CD4-positive, alpha-beta T cell treated with Interleukin-21 for 1 hour (primary cell): Measurements from ENCODE around the gene PNMA8A.
"Not testable (repeated sequence)": the region's sequence is repeated elsewhere in the genome, so short reads cannot be mapped to it uniquely, and the experiment has no call there.

Experiments
- DNase-seq: peaks from one replicate; pipeline ENCODE4 v3.0.0-alpha.2; 2020

PNMA8A gene

DNA sequence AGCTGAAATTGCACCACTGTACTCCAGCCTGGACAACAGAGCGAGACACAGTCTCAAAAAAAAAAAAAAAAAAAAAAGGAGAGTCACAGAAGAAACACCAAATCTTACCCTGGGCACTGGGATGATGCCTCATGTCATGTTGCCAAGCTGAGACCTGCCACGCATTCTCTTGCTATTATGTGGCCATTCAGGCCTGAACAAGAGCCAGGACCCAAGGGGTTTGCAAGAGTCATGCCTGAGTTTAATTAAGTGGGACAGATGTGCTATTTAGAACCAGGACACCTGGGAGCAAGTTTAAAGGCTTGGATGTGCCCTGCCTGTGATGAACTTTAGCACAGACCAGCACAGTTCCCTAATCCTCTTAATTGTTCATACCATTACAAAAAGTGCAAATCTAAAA lies 9.8 kb downstream of the PNMA8A start:
- DNase-seq: no peak

DNA sequence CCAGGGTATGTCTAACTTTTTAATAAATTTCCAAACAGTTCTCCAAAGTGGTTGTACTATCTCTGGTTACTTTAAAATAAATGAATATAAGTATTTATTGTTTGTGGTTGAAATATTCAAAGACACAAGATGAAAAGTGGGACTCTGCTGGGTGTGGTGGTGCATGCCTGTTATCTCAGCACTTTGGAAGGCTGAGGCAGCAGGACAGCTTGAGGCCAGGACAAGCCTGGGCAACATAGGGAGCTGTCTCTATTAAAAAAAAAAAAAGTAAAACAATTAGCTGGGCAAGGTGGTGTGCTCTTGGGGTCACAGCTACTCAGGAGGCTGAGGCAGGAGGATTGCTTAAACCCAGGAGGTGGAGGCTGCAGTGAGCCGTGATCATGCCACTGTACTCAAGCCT lies 10.4 kb downstream of the PNMA8A start:
- DNase-seq: no peak

DNA sequence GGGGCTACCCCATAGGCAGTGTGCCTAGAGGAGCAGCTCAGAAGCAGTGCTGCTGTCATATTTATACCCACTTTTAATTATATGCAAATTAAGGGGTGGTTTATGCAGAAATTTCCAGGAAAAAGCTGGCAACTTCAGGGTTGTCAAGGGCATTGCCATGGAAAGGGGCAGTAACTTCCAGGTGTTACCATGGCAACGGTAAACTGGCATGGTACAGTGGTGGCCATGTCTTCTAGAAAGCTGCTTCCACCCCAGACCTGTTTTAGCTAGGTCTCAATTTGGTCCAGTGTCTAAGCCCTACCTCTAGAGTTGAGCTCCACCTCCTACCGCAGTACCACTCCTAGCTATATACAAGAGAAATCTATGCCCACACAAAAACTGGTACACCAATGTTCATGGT lies 11.3 kb downstream of the PNMA8A start:
- no peak for DNase-seq

DNA sequence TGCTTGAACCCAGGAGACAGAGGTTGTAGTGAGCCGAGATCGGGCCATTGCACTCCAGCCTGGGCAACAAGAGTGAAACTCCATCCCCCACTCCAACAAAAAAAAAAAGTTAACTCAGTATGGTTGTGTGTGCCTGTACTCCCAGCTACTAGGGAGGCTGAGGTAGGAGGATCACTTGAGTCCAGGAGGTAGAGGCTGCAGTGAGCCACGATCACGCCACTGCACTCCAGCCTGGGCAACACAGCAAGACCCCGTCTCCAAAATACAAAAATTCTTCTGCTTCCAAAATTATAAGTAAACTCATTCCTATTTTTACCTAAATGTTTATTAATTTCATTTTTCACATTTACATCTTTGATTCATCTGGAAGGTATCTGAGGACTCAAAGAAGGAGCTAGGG lies 14.4 kb downstream of the PNMA8A start:
- DNase-seq: no peak

DNA sequence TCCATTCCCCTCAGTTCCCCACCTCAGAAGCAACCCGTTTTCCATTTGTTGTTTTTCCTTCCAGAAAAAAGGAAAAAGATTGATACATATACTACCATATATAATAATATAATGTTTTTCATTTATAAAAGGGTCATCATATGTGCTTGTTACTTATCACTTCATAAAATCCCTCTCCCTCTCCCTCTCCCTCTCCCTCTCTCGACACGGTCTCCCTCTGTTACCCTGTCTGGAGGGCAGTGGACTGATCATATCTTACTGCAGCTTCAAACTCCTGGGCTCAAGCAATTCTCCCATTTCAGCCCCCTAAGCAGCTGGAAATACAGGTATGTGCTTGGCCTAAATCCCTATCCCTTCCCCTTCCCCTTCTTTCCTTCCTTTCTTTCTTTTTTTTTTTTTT lies 17.1 kb downstream of the PNMA8A start:
- no peak for DNase-seq

DNA sequence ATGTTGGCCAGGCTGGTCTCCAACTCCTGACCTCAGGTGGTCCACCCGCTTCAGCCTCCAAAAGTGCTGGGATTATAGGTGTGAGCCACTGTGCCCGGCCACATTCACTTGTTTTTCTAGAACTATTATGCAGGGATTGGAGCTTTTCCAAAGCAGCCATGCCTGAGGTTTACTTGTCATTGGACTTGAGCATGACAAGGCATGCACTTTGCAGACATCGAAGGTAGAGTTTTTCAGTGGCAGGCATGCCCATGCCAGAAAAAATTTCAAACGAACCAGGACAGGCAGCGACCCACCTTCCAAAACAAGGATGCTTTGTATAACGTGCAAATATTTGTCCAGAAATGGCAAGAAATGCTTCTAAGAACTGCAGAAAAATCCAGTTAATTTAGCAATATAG lies 17.7 kb downstream of the PNMA8A start:
- DNase-seq: no peak

DNA sequence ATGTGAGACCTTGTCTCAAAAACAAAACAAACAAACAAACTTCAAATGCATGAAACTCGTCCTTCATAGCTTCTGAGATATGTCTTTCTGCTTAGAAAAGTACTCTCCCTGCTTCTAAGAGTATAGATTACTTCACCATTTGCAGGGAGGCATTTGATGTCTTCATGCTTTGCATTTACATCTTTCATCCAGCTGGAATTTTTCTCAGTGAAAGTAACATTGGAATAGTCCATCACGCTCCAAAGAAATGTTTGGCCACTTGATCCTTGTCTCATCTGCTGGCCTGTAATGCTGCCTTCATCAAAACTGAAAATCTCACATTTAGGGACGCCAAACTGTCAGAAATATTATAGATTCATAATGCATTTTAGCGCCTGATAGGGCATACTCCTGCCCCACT lies 19.2 kb downstream of the PNMA8A start:
- no peak for DNase-seq

DNA sequence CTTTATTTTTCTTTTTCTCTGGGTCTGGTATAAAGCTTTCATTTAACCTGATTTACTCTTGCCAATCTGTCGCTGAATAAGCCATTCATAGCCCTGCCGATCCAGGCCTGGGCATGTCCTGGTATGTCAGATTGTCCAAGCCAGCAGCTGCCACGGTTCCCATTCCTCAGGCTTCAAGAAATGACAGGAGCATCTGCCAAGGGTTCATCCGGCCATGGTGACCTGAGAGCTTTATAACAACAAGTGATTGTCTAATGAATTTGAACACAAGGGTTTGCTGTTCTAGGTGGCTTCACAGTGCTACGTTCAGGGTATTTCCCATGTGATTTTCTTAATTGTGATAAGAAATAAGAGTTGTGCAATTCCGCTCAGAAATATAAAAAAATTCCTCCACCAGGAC lies 20.0 kb downstream of the PNMA8A start:
- no peak for DNase-seq

DNA sequence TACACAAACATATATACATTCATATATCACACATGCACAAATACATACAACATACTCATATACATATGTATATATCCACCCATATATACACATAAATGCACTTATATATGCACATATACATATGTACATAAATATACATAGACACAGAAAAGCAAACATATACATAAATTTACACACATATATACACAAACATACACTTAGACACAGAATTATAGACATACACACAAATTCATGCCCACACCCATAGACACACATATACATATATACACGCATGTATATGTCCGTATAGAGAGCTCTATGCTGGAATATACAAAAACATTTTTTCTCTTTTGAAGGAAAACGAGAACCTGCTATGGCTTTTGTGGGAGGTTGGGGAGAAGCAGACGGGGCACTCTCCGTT lies 20.6 kb downstream of the PNMA8A start:
- DNase-seq: no peak

DNA sequence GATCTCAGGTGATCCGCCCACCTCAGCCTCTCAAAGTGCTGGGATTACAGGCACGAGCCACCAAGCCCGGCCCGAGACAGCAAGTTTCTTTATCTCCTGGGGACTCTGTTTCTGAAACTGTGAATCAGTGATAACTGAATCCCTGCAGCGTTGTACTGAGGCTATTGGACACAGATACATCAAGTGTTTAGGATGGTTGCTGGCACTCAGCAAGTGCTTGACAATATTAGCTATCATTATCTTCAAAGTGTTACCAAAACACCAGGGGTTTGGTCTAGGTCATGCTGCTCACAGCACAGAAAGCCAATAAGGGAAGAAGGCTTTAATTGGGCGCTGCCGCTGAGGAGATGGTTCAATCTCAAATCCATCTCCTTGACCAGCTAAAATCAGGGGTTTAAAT lies 22.1 kb downstream of the PNMA8A start:
- DNase-seq: no peak

DNA sequence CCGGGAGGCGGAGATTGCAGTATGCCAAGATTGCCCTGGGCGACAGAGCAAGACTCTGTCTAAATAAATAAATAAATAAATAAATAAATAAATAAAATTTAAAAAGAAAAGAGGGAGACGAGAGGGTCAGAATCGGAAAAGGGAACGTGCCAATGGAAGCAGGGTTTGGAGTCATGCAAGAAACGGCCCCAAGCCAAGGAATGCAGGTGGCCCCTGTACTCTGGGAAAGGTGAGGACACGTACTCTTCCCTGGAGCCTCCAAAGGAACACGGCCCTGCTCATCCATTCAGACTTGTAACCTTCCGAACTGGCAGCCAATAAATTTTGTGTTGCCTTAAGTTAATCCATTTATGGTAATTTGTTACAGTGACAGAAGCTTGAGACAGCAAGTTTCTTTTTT lies 22.8 kb downstream of the PNMA8A start:
- DNase-seq: no peak

DNA sequence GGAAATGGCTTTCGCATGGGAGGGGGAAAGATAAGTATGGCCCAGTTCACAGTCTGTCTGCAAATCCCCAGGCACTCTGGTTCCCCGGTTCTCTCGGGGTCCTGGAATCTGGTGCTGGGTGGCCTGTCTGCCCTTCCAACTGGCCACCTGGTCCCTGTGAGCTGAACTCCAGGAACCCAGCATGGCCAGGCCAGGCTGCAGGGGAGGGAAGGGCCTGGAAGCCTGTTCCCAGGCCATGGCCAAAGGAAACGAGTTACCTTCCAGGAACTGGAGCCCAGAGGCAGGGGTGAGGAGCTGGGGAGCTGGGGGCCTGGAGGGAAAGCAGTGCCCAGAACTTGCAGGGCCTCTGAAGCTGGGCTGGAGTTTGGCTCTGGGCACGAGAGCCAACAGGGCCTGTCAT lies 23.5 kb downstream of the PNMA8A start:
- no peak for DNase-seq

DNA sequence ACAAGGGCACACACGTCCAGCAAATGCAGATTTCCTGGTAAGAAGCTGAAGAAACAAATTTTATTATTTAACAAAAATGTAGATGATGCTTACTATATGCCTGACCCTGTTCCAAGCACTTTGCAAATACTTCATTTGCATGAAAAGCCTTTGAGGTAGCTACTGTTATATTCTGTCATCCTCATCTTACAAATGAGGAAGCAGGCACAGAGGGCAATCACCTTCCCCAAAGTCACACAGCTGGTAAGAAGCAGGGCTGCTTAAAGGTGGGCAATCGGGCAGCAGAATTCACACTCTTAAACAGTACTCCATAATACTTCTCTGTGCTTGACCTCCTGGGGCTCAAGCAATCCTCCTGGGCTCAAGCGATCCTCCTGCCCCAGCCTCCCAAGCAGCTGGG lies 24.4 kb downstream of the PNMA8A start:
- no peak for DNase-seq

DNA sequence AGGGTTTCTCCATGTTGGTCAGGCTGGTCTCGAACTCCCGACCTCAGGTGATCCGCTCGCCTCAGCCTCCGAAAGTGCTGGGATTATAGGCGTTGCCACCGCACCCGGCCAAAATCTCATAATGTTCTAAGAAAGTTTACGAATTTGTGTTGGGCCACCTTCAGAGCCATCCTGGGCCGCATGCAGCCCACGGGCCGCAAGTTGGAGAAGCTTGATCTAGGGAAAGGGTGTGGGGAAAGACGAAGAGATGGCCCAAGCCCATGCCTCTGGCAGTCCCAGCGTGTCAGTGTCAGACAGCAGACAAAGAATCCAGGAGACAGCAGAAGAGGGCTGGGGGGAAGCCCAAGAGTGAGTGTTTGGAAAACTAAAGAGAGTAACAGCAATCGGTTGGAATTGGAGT lies 25.3 kb downstream of the PNMA8A start:
- DNase-seq: no peak

DNA sequence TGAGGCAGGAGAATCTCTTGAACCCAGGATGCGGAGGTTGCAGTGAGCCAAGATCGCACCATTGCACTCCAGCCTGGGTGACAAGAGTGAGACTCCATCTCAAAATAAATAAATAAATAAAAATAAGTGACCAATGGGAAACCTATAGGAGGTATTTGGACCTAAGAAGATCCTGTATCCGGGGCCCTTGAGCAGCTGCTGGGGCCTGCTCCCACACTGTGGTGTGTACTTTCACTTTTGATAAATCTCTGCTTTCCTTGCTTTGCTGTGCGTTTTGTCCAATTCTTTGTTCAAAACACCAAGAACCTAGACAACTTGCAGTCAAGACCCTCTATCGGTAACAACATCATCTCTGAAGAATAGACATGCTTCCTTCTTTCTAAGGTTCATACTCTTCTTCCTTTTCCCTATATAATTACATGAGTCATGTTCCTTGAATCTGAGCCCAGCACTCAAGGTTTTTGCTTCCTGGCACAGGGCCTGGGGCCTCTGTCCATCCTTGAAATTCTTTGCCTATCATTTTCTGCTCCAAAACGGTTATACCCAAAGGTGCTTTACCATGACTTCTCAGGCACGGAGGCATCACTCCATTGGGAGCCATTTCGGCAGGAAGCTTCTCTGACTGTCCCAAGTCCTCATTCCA lies 28.4 kb downstream of the PNMA8A start:
- no peak for DNase-seq

DNA sequence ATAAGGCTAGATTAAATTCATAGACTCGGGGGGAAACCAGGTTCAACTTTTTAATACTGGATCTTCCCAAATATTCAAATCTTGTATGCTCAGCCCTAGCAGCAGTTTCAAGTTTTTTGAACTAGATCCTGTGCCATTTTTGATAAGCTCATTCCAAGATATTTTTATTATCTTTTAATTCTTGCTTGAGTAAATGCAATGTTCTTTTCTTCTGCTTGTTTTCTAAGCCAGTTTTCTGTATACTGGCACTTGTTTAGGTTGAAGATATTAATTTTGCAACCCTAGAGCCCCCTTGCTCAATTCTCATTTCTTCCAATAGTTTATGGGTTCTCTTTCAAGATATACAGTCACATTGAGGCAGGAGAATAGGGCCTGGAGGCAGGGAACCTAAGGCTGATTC lies 29.5 kb downstream of the PNMA8A start:
- no peak for DNase-seq

DNA sequence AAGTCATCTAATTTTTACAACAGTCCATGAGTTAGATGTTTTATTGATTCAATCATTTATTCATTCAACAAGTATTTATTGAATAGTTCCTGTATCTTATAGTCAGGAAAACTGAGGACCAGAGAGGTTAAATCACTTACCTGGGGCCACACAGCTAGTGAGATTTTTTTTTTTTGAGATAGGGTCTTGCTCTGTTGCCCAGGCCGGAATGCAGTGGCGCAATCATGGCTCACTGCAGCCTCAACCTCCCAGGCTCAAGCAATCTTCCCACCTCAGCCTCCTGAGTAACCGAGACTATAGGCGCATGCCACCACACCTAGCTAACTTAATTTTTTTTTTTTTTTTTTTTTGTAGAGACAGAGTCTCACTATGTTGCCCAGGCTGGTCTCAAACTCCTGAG lies 35.7 kb downstream of the PNMA8A start:
- DNase-seq: not testable (repeated sequence)

DNA sequence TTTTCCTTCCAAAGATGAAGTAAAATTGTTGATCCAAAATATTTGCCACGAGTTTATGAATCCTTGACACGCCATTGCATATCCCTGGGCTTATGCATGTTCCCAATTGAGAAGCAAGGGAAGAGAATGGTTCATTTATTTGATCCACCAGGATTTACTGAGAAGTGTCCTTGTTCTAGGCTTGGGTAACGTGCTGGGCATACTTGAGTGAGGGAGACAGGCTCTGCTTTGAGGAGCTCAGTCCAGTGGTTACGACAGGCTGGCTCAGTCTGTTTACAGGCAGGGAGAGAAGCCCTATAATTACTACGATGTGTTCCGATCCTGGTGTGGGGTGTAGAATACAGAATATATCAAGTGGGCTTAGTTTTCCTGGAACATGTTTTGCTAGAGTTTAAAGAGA lies 36.4 kb downstream of the PNMA8A start:
- no peak for DNase-seq

DNA sequence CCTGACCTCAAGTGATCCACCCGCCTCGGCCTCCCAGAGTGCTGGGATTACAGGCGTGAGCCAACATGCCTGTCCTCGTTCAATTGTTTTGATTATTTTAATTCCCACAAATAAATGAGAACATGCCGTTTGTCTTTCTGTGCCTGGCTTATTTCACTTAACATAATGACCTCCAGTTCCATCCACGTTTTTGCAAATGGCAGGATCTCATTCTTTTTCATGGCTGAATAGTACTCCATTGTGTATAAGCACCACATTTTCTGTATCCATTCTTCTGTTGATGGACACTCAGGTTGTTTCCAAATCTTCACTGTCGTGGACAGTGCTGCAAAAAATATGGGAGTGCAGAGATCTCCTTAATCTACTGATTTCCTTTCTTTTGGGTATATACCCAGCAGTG lies 37.9 kb downstream of the PNMA8A start:
- DNase-seq: not testable (repeated sequence)

DNA sequence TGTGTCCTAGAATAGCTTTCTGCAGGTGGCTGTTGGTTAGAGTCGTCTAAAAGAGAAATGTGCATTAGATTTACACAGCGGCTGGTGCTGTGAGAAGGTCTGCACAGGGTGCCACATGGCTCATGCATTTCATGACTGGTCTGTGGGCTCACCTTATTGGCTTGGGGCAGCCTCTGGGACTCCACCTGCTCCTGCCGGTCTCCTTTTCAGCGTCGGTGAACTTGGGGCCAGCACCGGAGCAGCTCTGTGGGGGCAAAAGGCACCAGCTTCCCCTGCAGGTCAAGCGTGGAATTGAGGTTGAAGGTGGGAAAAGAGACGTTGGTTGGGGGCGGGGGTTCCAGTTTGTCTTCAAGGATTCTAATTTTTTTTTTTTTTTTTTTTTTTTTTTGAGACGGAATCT lies 39.5 kb downstream of the PNMA8A start:
- DNase-seq: no peak

DNA sequence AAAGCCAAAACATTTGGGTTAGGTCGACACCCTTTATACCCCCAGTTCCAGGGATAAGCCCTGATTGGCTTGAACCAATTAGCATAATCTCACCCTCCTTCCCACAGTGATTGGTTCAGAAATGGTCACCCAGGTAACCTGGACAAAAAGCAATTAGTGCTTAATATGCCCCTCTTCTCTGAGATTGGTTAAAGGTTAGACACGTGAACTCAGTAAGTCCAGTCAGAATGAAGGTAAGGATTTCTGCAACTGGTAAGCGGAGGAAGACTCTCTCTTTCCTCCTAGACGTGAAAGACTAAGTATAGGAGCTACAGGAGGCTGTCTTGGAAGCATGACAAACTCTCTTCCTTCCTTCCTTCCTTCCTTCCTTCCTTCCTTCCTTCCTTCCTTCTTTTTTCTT lies 41.4 kb downstream of the PNMA8A start:
- no peak for DNase-seq

DNA sequence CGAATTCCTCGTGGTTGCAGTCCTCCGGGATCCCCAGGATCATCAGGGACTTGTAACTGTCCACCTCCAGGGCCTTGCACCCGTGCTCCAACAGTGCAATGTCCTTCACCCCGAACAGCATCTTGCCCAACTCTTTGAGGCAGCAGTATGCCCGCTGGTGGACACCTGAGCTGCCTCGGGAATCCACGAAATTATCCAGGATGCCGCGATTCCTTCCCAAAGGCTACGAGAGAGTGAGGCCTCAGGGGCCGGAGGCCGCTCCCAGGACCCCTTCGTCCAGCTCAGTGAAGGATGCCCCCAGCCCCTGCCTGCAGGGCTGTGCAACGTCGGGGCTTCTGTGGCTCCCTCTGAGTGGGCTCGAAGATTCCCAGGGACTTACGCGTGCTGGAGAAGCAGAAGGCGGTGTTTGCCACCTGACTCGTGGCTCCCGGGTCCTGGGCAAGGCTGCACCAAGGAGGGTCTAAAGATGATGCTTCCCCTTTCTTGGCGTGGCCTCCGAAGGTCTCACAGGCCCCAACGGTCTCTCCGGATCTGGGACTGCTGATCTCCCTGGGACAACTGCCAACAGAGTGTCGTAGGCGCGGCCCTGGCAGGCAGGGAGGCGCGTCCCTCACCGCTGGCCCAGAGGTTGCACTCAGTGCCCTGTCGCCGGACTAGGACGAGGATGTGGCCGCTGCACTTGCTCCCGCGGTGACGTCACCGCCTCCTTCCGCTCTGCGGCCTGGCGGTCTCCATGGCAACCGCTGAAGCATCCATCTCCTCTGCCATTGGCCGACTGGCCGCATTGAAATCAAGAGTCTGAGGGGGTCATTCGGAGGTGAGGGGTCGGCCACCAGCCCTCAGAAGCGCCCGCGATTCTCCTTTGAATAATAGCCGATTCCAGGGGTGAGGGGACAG lies 42.9 kb downstream of the PNMA8A start, which contains the start of gene PNMA8C:
TSS of gene PNMA8C (minus strand) at position 698 of the 897 bp plus-strand sequence. CDS start at position 121, 577 bp downstream.
- peak; percentile 62 for DNase-seq

DNA sequence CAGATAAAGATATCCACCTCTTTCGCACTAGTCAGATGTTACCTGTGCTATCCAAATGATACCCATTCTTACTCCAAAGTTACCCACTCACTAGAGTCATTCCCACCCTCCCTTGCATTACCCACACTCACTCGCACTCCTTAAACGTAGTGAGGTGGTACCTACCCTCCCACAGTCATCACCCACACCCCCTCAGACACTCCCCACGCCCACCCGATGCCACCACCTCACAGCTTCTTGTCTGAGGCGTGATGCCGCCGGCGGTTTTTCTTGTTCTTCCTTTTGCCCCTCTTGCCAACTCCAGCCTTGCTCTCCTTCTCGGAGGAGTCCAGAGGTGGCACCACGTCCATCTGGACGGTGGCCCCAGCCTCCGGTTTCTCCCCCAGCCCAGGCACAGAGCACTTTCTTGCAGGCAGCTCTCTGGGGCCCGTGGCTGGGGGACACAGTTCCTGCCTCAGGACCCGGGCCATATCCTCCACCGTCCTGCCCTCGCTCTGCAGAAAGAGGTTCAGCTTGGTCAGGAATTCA lies 43.8 kb downstream of the PNMA8A start:
- DNase-seq: no peak

DNA sequence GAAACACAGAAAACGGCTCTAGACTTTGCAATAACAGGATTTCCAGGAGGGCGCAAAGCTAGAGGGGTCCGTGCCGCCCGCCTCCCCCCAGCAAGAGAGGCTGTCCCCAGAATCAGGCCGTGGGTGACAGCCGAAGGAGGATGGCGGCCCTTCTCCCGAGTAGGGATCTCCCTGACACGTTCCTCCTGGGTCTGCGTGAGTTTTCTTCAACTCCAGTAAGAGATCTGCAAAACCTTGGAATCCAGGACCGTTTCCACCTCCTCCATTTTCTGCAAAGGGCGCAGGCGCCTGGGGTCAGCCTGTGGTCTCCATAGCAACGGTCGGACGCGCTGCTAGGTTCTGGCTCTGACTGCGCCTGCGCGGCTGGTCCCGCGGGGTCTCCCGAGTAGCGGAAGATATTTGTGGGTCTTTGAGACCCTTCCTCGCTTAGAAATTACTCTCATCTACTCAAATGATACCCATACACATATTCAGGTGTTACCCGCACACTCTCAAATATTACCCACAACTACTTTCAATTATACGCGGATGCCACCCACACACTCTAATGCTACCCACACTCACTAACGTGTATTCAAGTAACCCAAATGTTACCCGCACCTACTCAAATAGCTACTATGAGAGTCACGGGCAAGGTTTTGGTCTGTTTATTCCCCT lies 44.7 kb downstream of the PNMA8A start:
- DNase-seq: no peak
